Activated CD8-positive, alpha-beta memory T cell treated with anti-CD3 and anti-CD28 coated beads, Interleukin-2, amount 50 U/mL, for 24 hours (primary cell): Measurements from ENCODE around the gene NDOR1.
"Not testable (repeated sequence)": the region's sequence is repeated elsewhere in the genome, so short reads cannot be mapped to it uniquely, and the experiment has no call there.

Experiments used
- DNase-seq: peaks from one replicate; pipeline ENCODE4 v3.0.0-alpha.2; 2020; ENCODE audit errors: extremely low read depth

The NDOR1 gene

DNA sequence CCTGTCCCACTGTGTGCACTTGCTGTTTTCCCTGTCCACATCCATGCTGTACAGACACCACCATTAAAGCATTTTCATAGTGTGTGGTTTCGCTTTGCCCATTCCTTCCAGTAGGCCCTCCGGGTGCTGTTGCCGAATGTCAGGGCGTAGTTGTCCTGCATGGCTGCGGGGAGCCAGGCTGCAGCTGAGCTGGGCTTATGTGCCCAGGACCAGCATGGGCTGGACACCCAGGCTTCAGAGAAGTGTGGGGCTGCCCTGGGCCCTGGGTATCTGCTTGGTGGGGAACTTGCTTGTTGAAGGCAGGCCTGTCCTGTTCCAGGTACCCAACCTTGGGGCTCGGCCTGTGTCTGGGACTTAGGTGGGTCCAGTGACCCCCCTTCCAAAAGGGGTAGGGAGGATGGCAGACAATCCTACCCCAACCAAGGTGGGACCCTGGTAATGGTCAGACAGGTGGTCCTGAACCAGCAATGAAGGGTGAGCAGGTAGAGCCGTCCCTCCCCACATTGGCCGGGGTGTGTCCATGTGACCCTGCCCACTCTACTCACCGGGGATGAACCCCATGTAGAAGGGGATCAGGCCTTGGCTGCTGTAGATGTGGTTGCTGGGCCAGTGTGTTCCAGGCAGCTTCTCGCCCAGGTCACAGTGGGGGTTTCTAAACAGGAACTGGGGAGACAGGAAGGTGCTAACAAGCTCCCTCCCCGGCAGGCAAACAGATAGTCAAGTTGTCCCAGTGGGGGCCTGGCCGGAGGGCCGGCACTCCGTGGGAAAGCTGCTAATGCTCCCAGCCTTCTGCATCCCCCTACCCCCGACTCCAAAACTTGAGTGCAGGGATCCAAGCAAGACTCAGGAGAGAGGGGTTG is 38.4 kb downstream of the NDOR1 start:
- DNase-seq = no peak

DNA sequence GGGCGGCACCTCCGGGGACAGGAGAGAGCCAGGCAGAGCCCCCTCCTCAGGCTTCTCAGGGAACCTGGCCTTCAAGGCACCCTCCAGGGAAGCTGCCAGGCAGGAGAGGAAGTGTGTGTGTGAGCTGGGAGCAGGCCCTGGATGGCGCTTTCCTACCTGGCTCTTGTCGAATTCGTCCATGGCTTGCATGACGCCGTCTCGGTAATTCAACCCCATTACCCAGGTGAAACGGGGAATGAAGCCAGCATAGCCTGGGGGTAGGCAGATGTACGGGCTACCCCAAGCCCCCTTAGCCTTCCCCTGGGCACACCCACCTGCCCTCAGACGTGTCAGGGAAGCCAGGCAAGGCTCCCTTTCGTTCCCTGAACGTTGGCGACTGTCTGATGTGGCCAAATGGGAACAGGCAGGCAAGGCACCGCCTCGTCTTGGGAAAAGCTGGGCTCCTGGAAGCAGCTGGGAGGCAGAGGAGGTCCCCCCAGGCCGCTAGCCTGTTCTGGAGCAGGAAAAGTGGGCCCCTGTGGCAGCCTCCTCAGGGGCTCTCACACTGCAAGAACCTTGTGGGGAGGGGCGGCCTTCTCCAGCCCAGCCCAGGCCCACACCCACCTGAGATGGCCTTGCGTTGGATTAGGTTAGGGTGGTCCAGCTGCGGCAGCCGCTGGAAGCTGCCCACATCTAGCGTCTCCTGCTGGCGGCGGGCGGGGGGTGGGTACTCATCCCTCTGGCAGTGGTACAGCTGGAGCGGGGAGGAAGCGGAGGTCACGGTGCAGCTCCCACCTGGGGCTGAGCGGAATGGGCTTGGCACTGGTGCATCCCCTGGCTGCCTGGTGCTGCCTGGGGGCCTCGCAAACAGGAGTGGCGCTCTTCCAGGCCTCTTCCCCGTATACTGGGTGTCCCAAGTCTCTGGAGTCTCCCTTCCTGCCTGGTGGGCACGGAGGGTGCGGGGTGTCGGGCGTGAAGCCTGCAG is 39.3 kb downstream of the NDOR1 start:
- no peak for DNase-seq

DNA sequence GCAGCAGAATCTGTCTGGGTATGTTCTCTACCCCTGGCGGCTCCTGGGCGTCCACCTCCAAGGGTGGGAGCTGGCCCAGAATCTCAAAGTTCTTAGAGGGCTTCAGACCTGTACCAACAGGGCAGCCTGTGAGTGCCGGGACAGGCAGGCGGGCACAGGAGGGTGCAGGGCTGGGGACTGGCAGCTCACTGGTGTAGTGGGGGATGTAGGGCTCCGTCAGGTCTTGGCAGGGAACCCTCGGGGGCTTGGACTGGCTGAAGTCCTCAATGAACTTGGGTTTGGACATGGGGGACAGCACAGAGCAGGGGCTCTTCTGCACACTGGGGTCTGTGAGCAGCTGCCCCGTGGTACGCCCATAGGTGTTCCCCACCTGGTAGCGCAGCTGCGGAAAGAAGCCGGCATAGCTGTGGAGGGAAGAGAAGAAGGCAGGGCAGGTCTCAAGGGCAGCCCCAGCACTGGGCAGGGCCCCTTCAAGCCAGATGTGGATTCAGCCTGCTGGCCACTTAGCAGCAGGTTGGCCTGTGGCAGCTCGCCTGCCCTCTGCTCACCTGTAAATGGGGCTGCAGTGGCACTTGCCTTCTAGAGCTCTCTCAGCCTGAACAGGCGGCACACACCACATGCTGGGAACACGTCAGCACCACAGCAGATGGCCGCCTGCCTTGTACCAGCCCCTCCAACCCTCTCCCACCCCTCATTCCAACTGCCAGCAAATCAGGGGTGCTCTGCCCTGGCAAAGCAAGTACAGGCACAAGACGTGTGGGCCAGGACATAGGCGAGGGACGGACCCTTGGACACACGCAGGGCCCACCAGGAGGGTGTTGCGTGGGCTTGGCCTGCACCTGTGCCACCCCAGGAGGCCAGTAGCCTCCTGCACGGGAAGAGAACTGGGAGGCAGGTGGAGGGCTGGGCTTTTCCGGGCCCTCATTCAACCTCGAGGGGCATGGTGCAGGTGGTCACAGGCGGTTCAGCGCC is 40.2 kb downstream of the NDOR1 start:
- no peak for DNase-seq

DNA sequence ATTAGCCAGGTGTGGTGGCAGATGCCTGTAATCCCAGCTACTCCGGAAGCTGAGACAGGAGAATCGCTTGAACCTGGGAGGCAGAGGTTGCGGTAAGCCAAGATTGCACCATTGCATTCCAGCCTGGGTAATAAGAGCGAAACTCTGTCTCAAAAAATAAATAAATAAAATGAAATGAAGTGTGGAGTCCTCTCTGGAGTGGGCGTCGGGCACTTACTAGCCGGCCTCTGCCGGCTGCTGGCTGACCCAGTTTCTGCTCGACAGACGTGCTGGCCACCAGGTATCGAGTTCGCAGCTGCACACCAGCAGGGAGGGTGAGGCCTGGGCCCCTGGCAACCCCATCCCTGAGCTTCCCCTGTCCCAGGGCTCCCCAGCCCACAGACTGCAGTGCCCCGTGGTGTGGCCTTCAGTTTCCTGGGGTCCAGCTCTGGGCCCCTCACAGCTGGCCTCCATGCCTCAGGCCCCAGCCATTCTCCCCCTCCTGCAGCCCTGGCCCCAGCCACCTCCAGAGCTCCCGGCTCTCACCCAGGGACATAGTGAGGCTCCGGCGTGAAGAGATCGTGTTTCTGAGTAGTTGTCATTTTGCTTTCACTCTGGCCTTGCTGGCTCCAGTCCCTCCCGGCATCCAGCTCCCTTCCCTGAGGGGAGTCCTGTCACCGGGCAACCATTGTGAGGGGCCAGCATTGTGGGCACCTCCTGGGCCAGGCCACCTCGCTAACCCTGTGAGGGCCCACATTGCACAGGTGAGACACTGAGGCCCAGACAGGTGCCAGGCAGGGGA is 41.8 kb downstream of the NDOR1 start:
- no peak for DNase-seq

DNA sequence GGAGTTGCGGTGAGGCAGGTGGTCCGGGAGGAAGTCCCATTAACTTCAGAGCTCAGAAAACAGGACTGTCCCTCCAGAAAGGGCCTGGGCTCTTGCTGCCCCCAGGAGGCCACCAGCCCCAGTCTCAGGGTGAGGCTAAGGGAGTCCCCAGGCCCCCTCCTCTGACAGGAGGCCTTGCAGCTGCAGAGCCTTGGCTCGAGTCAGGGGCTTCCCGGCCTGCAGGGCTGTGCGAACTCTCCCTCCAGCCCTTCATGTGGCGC is 42.3 kb downstream of the NDOR1 start:
- DNase-seq = no peak

DNA sequence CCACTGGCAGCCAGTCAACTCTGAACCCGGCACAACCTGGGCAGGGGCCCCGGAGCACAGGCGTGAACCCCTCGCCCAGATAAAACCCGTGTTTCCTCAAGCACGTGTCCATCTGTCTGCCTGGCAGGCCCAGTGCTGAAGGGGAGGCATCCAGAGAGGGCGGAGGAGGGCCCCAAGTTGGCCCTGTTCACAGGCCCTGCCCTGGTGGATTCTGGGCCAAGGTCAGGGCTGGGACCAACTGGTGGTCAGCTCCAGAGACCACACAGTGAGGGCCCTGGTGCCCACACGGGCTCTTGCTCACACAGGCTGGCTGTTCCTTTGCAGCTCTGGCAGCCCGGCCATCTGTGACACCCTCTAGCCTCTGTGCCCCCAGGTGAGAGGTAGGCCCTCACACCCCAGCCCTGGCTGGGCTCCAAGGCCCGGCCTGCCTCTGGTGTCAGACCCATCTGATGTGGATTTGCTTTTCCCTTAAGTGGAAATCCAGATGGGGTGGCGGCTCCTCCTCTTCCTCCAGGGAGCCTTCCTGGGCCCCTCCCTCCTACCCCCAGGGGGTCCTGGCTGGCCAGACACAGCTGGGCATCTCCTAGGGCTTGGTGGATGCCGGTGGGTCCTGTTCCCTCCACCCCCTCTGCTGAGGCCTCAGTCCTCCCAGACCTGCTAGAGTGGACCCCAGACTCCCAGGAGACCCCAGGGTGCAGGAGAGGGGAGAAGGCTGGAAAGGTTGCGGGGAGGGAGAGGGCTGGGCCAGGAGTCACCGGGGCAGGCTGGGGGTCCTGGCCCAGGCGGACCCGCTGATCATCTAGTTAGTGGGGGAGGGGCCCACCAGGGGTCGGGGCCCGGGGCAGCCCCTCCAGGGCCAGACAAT is 45.1 kb downstream of the NDOR1 start:
- DNase-seq = no peak

DNA sequence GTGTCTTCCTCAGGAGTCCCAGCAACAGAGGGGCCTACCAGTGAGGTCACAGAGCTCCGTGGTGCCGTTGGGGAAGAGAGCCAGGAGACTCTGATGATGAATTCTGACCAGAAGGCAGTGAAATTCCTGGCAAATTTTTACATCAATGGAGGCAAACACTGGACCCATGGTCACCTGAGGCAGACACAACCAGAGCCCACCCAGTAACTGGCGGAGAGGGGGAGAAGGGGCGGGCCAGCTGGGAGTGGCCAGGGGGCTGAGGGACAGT is 45.6 kb downstream of the NDOR1 start, which contains the start of gene STPG3:
Gene STPG3, plus strand, starts transcription at position 93 of the 268 bp plus-strand sequence. Its CDS starts 1 bp downstream, at position 94.
- DNase-seq = no peak

DNA sequence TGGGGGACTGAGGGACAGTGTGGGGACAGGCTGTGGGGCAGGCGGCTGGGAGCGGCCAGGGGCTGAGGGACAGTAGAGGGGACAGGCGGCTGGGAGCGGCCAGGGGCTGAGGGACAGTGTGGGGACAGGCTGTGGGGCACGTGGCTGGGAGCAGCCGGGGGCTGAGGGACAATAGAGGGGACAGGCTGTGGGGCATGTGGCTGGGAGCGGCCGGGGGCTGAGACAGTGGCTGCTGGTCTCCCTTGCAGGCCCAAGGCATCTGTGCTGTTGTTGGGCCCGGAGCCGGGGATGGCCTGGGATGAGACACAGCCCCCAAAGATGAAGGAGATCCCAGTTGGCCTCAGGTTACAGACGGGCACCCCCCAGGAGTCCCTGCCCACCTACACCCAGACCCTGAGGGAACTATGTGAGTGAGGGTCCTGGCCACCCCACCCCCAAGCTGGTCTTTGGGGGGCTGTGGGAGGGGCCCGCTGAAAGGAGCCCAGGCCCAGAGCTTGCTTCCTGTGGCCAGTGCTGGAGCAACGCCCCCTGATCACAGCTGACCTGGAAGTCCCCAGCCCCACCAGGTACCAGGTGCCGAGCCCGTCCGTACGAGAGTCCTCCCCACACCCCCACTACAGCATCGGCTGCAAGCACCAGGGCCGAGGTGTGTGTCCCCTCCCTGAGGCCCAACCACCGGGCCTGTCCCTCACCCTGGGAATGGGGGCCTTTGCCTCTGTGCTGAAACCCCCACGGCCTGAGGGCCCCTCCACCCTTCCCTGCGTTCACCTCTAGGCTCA is 46.2 kb downstream of the NDOR1 start:
- DNase-seq = no peak

DNA sequence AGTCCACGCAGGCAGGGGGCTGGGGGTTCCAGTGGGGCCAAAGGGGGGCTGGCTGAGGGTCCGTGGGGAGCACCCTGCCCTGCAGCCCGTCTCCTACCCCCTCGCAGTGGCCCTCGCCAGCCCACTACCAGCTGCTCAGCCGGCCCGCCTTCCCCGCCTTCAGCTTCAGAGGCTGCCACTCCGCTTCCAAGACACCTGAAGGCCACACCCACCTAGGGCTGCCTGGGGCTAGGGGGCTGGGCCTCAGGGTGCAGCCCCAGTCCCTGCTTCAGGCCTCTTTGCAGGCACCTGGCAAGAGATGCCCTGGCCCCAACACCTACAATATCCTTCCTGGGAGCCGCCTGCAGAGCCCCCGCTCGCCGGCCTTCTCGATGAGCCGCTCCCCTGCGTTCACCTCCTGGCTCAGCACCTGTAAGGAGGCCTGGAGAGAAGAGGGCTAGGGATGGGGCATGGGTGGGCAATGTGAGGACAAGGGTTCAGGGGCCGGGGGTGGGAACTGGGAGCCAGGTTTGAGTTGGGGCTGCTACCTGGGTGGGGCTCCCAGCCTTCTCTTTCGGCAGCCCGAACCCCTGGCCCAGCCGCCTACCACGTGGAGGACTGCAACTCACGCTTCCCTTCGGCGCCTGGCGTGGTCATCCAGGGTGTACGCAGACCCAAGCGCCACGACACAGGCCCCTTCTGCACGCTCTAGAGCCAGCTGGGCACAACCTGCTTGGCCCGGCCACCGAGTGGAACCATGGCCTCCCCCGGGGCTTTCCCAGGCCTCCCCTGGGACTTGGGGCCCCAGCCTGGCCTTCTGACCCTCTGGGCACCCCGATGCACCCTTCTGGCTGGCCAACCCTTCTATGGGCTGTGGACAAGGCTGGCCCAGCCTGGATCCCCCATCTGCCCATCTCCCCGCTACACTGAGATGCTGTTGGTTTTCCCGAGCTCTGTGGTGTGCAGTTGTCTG is 47.3 kb downstream of the NDOR1 start:
- DNase-seq = no peak

DNA sequence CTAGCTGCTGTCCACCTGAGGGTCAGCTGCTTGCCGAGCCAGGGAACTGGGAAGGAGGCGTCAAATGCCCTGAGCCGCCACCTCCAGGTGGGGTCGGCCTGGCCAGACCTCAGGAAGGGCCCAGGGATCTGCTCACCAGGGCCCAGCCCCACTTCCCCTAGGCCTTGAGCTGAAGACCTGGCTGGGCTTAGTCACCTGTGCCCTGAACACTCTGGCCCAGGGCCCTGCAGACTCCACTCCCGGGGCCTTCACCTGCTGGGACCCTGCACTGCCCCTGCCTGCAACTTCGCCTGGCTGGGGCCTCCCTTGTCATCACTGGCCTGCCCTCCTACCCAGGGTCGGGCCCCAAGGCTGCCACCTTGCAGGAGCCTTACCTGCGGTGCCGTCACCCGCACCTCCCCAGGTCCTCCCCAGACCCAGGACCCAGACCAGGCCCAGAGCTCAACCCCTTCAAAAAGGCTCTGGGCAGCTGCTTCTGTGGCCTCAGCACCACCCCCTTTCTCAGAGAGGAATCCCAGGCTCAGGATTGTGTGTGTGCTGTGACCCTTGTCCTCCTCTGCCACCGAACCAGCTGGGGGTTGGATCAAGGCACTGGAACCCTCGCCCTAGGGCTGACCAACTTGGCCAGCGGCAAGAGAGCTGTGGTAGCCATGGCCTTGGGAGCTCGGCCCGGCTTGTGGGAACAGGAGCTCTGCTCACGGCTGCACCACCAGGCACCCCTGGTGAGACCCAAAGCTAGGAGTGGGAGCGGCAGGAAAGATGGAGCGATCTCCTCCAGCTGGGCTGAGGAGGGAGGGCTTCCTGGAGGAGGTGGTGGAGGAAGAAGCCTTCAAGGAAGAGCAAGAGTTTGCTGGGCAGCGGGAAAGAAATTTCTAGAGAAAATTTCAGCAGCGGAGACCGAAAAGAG is 48.5 kb downstream of the NDOR1 start:
- DNase-seq = no peak

DNA sequence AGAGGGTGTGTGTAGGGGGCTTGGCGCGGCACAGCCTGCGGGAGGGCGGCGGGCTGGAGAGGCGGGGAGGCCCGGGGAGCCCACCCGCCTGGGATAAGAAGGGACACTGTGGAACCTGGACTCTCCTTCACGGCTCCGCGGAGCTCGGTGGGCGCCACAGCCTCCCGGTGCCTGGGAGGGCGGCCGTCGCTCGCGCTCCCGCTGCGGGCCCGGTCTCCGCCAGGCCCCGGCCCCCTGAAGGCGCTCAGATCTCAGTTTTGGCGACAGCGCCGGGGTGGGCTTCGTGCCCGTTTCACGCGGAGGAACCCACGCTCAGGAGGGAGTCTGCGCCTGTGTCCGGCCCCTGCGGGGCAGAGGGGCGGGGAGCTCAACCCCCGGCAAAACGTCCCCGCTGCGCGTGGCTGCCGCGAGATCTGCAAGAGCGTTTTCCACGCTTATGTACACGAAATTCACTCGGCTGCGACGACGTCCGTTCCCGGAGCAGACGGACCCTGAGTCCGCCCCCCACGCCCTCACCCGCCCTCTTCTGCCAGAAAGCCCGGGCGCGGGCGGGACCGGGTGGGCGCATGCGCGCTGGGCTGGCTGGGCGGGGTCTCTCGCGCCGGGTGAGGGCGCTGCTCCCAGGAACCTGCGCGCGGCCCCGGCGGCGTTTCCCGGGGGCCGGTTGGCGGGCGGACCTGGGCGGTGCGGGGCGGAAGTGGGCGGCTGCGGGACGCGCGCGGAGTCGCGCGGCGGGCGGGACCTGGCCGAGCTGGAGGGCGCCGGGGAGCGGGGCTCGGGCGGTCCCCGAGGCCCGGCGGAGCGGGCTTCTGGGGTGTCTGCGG is 49.3 kb downstream of the NDOR1 start, which contains the start of gene NELFB:
Gene NELFB, plus strand, starts transcription at position 704 of the 824 bp plus-strand sequence.
- DNase-seq = peak; percentile 84

DNA sequence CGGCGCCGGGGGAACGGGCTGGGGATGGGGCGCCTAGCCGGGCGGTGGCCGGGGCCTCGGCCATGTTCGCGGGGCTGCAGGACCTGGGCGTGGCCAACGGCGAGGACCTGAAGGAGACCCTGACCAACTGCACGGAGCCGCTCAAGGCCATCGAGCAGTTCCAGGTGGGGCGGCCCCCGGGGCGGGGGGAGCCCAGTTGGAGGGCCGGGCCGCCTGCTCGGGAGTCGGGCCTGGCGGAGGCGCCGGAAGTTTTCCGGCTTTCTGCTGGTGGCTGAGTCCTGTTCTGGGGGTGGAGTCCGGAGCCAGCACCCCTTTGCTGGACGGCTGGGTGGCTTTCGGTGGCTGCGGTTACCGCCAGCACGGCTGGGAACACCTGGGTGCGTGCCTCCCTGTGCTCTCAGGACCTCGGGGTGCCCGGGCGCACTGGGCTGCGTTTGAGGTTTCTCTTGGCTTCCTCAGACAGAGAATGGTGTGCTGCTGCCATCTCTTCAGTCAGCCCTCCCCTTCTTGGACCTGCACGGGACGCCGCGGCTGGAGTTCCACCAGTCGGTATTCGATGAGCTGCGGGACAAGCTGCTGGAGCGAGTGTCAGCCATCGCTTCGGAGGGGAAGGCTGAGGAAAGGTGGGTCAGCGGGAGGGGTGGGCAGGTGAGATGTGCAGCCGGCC is 50.1 kb downstream of the NDOR1 start:
- DNase-seq = no peak

DNA sequence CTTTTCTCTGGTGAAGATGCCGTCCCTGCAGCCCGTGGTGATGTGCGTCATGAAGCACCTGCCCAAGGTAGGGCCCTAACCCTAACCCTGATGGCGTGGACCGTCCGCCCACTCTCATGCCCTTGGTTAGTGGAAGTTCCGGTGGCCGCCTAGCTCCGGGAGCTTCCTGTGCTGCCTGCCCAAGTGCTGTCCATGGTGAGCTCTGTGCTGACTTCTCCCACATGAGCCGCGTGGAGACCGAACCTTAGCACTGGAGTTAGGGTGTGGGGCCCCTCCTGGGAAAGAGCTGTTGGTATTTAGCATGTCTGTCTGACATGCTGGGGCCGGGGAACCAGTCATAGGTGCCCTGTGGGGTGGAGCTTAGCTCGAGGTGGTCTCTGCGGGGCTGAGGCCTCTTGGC is 50.9 kb downstream of the NDOR1 start:
- DNase-seq = no peak

DNA sequence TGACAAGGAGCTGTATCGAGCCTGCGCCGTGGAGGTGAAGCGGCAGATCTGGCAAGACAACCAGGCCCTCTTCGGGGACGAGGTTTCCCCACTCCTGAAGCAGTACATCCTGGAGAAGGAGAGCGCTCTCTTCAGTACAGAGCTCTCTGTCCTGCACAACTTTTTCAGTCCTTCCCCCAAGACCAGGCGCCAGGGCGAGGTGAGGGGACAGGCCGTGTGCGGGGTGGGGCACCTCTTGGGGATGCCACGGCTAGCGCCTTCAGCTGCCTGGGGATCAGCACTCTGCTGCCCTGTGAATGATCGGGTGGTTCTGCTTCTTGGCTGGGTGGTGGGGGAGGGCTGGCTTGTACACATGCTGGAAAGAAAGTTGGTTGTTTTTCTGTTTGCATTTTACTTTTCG is 51.4 kb downstream of the NDOR1 start:
- no peak for DNase-seq

DNA sequence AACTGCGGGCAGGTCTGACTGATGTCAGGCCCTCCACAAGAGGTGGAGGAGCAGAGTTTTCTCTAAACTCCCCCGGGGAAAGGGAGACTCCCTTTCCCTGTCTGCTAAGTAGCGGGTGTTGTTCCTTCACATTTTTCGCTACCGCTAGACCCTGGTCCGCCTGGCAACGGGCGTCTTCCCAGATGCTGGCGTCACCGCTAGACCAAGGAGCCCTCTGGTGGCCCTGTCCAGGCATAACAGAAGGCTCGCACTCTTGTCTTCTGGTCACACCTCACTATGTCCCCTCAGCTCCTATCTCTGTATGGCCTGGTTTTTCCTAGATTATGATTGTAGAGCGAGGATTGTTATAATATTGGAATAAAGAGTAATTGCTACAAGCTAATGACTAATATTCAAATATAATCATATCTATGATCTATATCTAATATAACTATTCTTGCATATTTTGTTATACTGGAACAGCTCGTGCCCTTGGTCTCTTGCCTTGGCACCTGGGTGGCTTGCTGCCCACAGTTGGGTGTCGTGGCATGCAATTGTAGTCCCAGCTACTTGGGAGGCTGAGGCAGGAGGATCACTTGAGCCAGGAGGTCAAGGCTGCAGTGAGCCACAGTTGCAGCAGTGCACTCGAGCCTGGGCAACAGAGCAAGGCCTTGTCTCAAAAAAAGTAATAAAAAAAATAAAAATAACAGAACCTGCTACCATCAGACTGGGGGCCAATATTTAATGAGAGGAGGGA is 56.8 kb downstream of the NDOR1 start:
- not testable (repeated sequence) for DNase-seq
